HEK293 (cell line): Measurements from ENCODE around the gene LPIN3.

Experiments used
- GLI4 ChIP-seq: fragments of 450-650 bp; formaldehyde crosslinking; IDR thresholded peaks from 2 replicates; pipeline ENCODE4 v1.5.1; 2016; ENCODE audit warnings: missing biosample characterization, missing genetic modification characterization
- ZNF280C ChIP-seq: fragments of 450-650 bp; formaldehyde crosslinking; IDR thresholded peaks from 2 replicates; pipeline ENCODE4 v1.5.1; 2016; ENCODE audit warnings: missing biosample characterization, missing genetic modification characterization

GRCh38 chr20:41364236-41364855 lies 23.7 kb downstream of the LPIN3 start:
- TF ChIP-seq ZNF280C (tag by site-specific recombination), result no peak
- no peak for TF ChIP-seq GLI4 (tag by site-specific recombination)
